H1 (cell line): ENCODE data around the gene ANXA2. TPM values are rescaled to one million over a fixed set of nuclear protein-coding genes. Genes with fewer than 3 reads are reported as not detected.

ENCODE experiments used
- CHD1 ChIP-seq: IDR thresholded peaks from 2 replicates; pipeline ENCODE4 v1.6.1; 2012; ENCODE audit warnings: low read depth, low read length, improper control_type of control experiment
- CTCF ChIP-seq, 3 experiments: IDR thresholded peaks; 1 replicate in 2 of 3; 2 replicates in 1 of 3; pipeline versions ENCODE4 v1.5.1 to v1.6.1; 2011; ENCODE audit warnings: low read length in 3 of 3, mild to moderate bottlenecking in 3 of 3, inconsistent platforms in 2 of 3, low read depth in 1 of 3, moderate library complexity in 1 of 3; ENCODE audit not compliant: insufficient read depth in 1 of 3; ENCODE audit errors: control extremely low read depth in 1 of 3
- NRF1 ChIP-seq: IDR thresholded peaks from 2 replicates; pipeline ENCODE4 v1.6.1; 2011; ENCODE audit warnings: mild to moderate bottlenecking, low read depth, low read length, improper control_type of control experiment
- POU5F1 ChIP-seq: IDR thresholded peaks from 2 replicates; pipeline ENCODE4 v1.6.1; 2011; ENCODE audit warnings: low read depth, mild to moderate bottlenecking, low read length, moderate library complexity
- RXRA ChIP-seq: IDR thresholded peaks from 2 replicates; pipeline ENCODE4 v1.6.1; 2011; ENCODE audit warnings: low read depth, mild to moderate bottlenecking, low read length, moderate library complexity; ENCODE audit not compliant: insufficient read depth
- SAP30 ChIP-seq: fragments of 300-600 bp; sonication (generic); IDR thresholded peaks from 2 replicates; pipeline ENCODE4 v1.7.1; 2012; ENCODE audit warnings: low read length, moderate library complexity, mild to moderate bottlenecking, inconsistent platforms; ENCODE audit not compliant: insufficient read depth, insufficient replicate concordance
- SIN3A ChIP-seq, 2 experiments: IDR thresholded peaks in 1 of 2; conservative IDR thresholded peaks in 1 of 2; 2 replicates each; pipeline ENCODE4 v1.6.1; 2011 to 2012; ENCODE audit warnings: low read length in 2 of 2, improper control_type of control experiment in 1 of 2, low read depth in 1 of 2, mild to moderate bottlenecking in 1 of 2
- polyA plus RNA-seq, 7 experiments: library from polyadenylated mRNA; depleted of rRNA in 3 of 7; stranded (reverse) in 5 of 7; unstranded in 2 of 7; fragments of >200 nt in 5 of 7; fragments of 200-250 nt in 2 of 7; gene quantifications; 1 replicate in 5 of 7; 2 replicates in 1 of 7; 4 replicates in 1 of 7; pipeline versions ENCODE4 v1.2.1 to v1.2.3, GENCODE V29; 2011 to 2013; ENCODE audit warnings: missing spikeins in 2 of 7, mixed read lengths in 2 of 7
- total RNA-seq: library from RNA; stranded (reverse); fragmentation: NEBNext Ultra II Directional; extraction: Animal tissue kit (Norgen Biotek cat#: 25700); gene quantifications from 2 replicates; pipeline ENCODE4 v1.2.1, GENCODE V29; 2021
- TF ChIP-seq, protein P1 (sequence below): fragments of 300-600 bp; sonication (generic); IDR thresholded peaks from 2 replicates; pipeline ENCODE4 v1.7.1; 2012; ENCODE audit warnings: low read length, moderate library complexity, mild to moderate bottlenecking, inconsistent platforms; ENCODE audit not compliant: insufficient replicate concordance

ANXA2 gene
- total and polyA plus RNA-seq, 2 of the 8 experiments (the other 6 are each of a cell fraction or from before 2014, with no cell fraction given): 178 to 217 TPM

DNA sequence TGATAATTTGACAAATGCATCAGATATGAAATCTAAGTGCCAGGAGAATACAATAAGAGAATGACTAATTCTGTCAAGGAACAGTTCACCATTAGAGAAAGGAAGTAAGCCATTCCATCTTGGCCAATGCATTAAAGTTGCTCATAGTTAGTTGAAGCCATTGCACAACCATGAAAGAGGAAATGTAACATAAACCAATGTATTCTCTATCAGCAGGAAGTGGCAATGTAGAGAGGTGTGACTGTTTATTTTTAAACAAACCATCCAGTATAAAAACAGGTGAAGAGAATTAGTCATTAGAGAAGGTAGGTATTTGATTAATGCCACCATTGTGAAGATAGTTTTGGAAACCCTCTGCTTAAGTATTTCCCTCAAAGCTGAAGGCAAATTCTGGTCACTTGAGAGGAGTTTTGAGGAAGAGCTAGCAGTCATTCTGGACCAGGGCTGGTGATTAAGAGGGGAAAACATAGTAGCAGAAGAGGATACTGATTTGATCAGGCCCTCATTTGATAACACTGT, 10.7 kb upstream of the ANXA2 start (continued):
- TF ChIP-seq, protein P1, sequence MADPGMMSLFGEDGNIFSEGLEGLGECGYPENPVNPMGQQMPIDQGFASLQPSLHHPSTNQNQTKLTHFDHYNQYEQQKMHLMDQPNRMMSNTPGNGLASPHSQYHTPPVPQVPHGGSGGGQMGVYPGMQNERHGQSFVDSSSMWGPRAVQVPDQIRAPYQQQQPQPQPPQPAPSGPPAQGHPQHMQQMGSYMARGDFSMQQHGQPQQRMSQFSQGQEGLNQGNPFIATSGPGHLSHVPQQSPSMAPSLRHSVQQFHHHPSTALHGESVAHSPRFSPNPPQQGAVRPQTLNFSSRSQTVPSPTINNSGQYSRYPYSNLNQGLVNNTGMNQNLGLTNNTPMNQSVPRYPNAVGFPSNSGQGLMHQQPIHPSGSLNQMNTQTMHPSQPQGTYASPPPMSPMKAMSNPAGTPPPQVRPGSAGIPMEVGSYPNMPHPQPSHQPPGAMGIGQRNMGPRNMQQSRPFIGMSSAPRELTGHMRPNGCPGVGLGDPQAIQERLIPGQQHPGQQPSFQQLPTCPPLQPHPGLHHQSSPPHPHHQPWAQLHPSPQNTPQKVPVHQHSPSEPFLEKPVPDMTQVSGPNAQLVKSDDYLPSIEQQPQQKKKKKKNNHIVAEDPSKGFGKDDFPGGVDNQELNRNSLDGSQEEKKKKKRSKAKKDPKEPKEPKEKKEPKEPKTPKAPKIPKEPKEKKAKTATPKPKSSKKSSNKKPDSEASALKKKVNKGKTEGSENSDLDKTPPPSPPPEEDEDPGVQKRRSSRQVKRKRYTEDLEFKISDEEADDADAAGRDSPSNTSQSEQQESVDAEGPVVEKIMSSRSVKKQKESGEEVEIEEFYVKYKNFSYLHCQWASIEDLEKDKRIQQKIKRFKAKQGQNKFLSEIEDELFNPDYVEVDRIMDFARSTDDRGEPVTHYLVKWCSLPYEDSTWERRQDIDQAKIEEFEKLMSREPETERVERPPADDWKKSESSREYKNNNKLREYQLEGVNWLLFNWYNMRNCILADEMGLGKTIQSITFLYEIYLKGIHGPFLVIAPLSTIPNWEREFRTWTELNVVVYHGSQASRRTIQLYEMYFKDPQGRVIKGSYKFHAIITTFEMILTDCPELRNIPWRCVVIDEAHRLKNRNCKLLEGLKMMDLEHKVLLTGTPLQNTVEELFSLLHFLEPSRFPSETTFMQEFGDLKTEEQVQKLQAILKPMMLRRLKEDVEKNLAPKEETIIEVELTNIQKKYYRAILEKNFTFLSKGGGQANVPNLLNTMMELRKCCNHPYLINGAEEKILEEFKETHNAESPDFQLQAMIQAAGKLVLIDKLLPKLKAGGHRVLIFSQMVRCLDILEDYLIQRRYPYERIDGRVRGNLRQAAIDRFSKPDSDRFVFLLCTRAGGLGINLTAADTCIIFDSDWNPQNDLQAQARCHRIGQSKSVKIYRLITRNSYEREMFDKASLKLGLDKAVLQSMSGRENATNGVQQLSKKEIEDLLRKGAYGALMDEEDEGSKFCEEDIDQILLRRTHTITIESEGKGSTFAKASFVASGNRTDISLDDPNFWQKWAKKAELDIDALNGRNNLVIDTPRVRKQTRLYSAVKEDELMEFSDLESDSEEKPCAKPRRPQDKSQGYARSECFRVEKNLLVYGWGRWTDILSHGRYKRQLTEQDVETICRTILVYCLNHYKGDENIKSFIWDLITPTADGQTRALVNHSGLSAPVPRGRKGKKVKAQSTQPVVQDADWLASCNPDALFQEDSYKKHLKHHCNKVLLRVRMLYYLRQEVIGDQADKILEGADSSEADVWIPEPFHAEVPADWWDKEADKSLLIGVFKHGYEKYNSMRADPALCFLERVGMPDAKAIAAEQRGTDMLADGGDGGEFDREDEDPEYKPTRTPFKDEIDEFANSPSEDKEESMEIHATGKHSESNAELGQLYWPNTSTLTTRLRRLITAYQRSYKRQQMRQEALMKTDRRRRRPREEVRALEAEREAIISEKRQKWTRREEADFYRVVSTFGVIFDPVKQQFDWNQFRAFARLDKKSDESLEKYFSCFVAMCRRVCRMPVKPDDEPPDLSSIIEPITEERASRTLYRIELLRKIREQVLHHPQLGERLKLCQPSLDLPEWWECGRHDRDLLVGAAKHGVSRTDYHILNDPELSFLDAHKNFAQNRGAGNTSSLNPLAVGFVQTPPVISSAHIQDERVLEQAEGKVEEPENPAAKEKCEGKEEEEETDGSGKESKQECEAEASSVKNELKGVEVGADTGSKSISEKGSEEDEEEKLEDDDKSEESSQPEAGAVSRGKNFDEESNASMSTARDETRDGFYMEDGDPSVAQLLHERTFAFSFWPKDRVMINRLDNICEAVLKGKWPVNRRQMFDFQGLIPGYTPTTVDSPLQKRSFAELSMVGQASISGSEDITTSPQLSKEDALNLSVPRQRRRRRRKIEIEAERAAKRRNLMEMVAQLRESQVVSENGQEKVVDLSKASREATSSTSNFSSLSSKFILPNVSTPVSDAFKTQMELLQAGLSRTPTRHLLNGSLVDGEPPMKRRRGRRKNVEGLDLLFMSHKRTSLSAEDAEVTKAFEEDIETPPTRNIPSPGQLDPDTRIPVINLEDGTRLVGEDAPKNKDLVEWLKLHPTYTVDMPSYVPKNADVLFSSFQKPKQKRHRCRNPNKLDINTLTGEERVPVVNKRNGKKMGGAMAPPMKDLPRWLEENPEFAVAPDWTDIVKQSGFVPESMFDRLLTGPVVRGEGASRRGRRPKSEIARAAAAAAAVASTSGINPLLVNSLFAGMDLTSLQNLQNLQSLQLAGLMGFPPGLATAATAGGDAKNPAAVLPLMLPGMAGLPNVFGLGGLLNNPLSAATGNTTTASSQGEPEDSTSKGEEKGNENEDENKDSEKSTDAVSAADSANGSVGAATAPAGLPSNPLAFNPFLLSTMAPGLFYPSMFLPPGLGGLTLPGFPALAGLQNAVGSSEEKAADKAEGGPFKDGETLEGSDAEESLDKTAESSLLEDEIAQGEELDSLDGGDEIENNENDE: no peak
- TF ChIP-seq SIN3A (conservative IDR thresholded peaks at IDR 0.05 in 1 of 2, IDR thresholded peaks at IDR 0.05 in 1 of 2; ENCODE audit: low read depth in 1 of 2, low read length in 2 of 2) (no peak), CHD1 (no peak), RXRA (no peak), SAP30 (no peak), POU5F1 (no peak), NRF1 (no peak), CTCF (IDR thresholded peaks at IDR 0.05; ENCODE audit: control extremely low read depth in 1 of 3, insufficient read depth in 1 of 3, low read depth in 1 of 3, low read length in 3 of 3) (no peak)
